ENCODE measurements around the gene CYB5R4.

Gene CYB5R4

DNA sequence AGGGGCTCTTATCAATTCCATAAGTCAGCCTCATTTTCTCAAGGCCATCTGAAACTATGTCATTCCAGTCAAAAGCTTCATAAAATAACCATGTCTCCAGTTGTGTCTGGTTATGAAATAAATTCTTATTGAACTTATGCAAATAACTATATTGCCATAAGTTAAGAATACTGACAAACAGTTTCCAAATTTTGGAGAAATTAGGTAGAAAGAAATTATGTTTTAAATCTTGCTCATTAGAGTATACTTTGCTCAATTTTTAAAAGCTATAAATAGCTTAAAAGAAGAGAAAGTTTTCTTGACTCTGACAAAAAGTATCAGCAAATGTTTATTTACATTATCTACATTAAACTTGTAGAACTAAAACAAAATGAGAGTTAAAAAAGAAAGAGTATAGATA, 111.1 kb downstream of the CYB5R4 start:
- H3K4me3 Mint-ChIP-seq = no peak overlapping the region
- H3K9me3 Mint-ChIP-seq = peaks cover 54% of the 10 kb centered on the region
- H3K4me1 Mint-ChIP-seq = no peaks in the 10 kb centered on the region
- H3K36me3 Mint-ChIP-seq (ENCODE audit: low read depth) = peaks cover 32% of the 10 kb centered on the region
- TF ChIP-seq, protein P1, sequence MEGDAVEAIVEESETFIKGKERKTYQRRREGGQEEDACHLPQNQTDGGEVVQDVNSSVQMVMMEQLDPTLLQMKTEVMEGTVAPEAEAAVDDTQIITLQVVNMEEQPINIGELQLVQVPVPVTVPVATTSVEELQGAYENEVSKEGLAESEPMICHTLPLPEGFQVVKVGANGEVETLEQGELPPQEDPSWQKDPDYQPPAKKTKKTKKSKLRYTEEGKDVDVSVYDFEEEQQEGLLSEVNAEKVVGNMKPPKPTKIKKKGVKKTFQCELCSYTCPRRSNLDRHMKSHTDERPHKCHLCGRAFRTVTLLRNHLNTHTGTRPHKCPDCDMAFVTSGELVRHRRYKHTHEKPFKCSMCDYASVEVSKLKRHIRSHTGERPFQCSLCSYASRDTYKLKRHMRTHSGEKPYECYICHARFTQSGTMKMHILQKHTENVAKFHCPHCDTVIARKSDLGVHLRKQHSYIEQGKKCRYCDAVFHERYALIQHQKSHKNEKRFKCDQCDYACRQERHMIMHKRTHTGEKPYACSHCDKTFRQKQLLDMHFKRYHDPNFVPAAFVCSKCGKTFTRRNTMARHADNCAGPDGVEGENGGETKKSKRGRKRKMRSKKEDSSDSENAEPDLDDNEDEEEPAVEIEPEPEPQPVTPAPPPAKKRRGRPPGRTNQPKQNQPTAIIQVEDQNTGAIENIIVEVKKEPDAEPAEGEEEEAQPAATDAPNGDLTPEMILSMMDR (IDR thresholded peaks at IDR 0.05) = no peak
- H3K27me3 Mint-ChIP-seq (ENCODE audit: low read depth, poor library complexity) = peaks cover 2% of the 10 kb centered on the region
- DNase-seq = no peak
- H3K27ac Mint-ChIP-seq = no peak overlapping the region

- no peak for DNase-seq
- H3K4me1 Mint-ChIP-seq = peaks cover 12% of the 10 kb centered on the region
Measured at GRCh38 chr6:83974409-83975050, 115.0 kb downstream of the CYB5R4 start.

GRCh38 chr6:83976037-83976755, 116.7 kb downstream of the CYB5R4 start:
- TF ChIP-seq, protein P1 (IDR thresholded peaks at IDR 0.05) = no peak
- DNase-seq = no peak
- peaks cover 30% of the 10 kb centered on the region for H3K9me3 Mint-ChIP-seq
- peaks cover 7% of the 10 kb centered on the region for H3K36me3 Mint-ChIP-seq (ENCODE audit: low read depth)
- H3K27me3 Mint-ChIP-seq (ENCODE audit: low read depth, poor library complexity) = peaks cover 3% of the 10 kb centered on the region
- peak overlapping the region; percentile 53 for H3K27ac Mint-ChIP-seq
- peaks cover 12% of the 10 kb centered on the region for H3K4me1 Mint-ChIP-seq
- no peak overlapping the region for H3K4me3 Mint-ChIP-seq

More at GRCh38 chr6:83974409-83975050, 115.0 kb downstream of the CYB5R4 start:
- Mint-ChIP-seq H3K9me3 (peaks cover 28% of the 10 kb centered on the region), H3K4me3 (no peak overlapping the region), H3K27ac (no peak overlapping the region), H3K27me3 (ENCODE audit: low read depth, poor library complexity) (peaks cover 3% of the 10 kb centered on the region), H3K36me3 (ENCODE audit: low read depth) (peaks cover 10% of the 10 kb centered on the region)
- TF ChIP-seq, protein P1 (IDR thresholded peaks at IDR 0.05) = no peak

- TF ChIP-seq, protein P1 (IDR thresholded peaks at IDR 0.05) = no peak
- H3K36me3 Mint-ChIP-seq (ENCODE audit: low read depth) = peaks cover 7% of the 10 kb centered on the region
- H3K4me3 Mint-ChIP-seq = no peak overlapping the region
- peaks cover 28% of the 10 kb centered on the region for H3K9me3 Mint-ChIP-seq
- no peak overlapping the region for H3K27ac Mint-ChIP-seq
- peaks cover 3% of the 10 kb centered on the region for H3K27me3 Mint-ChIP-seq (ENCODE audit: low read depth, poor library complexity)
- peaks cover 12% of the 10 kb centered on the region for H3K4me1 Mint-ChIP-seq
- no peak for DNase-seq
Measured at GRCh38 chr6:83976871-83977270, 117.4 kb downstream of the CYB5R4 start.

- Mint-ChIP-seq H3K4me3 (no peak overlapping the region), H3K4me1 (peaks cover 12% of the 10 kb centered on the region), H3K27ac (no peak overlapping the region), H3K36me3 (ENCODE audit: low read depth) (no peaks in the 10 kb centered on the region), H3K27me3 (ENCODE audit: low read depth, poor library complexity) (peaks cover 3% of the 10 kb centered on the region), H3K9me3 (peaks cover 15% of the 10 kb centered on the region)
- DNase-seq = no peak
- TF ChIP-seq, protein P1 (IDR thresholded peaks at IDR 0.05) = no peak
Measured at GRCh38 chr6:83978324-83978734, 118.8 kb downstream of the CYB5R4 start.
